AG04449 (cell line): ENCODE results near the gene DHCR24.

Source experiments
- CTCF ChIA-PET: fragments of 350-600 bp; formaldehyde crosslinking; extraction: SDS; loops from one replicate; lab custom pipeline; 2021; ENCODE audit warnings: antibody characterized with exemption; lab: Yijun Ruan, JAX
- POLR2A ChIA-PET: fragments of 400-600, 350-600 bp; formaldehyde crosslinking; extraction: SDS; loops from one replicate; lab custom pipeline; 2020; ENCODE audit warnings: antibody characterized with exemption, inconsistent platforms; lab: Yijun Ruan, JAX
- DNase-seq: peaks from one replicate; pipeline ENCODE4 v3.0.0-alpha.2; 2010; ENCODE audit warnings: low read depth, low spot score
- H3K4me3 ChIP-seq: 2 replicates; pipeline ENCODE4 v1.5.1; 2011; ENCODE audit warnings: low read depth, mild to moderate bottlenecking, control low read depth, low read length
- CTCF ChIP-seq: IDR thresholded peaks from one replicate; pipeline ENCODE4 v1.5.1; 2011; ENCODE audit warnings: mild to moderate bottlenecking, moderate library complexity, low read length, control low read depth, inconsistent platforms; ENCODE audit not compliant: insufficient read depth; ENCODE audit errors: missing control alignments

Gene DHCR24

DNA sequence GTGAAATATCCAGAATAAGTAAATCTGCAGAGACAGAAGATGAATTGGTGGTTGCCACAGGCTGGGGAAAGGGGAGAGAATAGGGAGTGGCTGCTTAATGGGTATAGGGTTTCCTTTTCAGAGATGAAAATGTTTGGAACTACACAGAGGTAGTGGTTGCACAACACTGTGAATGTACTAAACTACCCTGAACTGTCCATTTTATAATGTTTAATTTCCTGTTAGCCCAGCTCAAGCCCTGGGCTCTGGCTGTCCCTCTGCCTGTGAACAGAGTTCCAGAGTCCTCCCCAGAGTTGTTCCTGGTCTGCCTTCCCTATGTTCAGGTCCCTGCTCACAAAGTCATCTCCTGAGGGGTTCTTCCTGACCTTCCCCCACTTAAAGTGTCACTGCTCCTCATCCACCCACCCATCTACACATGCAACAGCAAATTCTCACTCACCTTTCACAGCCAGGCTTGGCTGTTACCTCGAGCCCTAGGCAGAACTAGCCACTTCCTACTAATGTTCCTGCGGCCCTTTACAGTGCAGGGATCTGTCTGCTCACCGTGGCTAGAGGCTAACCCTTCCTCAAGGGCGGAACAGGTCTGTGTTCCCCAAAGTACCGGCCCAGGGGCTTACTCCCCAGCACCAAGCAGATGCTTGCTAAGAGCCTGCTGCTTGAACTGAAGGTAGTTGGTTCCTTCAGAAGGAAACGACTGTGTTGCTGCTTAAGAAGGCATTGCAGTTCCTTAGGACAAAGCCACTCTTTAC lies 22.4 kb downstream of the DHCR24 start:
- CTCF ChIA-PET: no interaction called here
- POLR2A ChIA-PET: no interaction called here
- no peak for TF ChIP-seq CTCF
- no peak for DNase-seq
- no peak overlapping the region for H3K4me3 ChIP-seq

GRCh38 chr1:54863267-54863665 lies 23.7 kb downstream of the DHCR24 start:
- no peak for TF ChIP-seq CTCF
- CTCF ChIA-PET: no interaction called here
- DNase-seq: no peak
- H3K4me3 ChIP-seq: no peak overlapping the region
- POLR2A ChIA-PET: no interaction called here

GRCh38 chr1:54861070-54861761 lies 25.8 kb downstream of the DHCR24 start:
- POLR2A ChIA-PET: no interaction called here
- CTCF ChIA-PET: no interaction called here
- no peak for TF ChIP-seq CTCF
- no peak overlapping the region for H3K4me3 ChIP-seq
- no peak for DNase-seq

GRCh38 chr1:54859700-54860391 lies 27.1 kb downstream of the DHCR24 start:
- H3K4me3 ChIP-seq: no peak overlapping the region
- TF ChIP-seq CTCF: no peak
- ChIA-PET CTCF (no interaction called here), POLR2A (no interaction called here)
- no peak for DNase-seq

GRCh38 chr1:54857746-54858561 lies 29.0 kb downstream of the DHCR24 start:
- no peak overlapping the region for H3K4me3 ChIP-seq
- TF ChIP-seq CTCF: no peak
- CTCF ChIA-PET: interaction anchor here (1.2 to 1.8 kb wide), 4 partner anchors 15 to 368 kb away, joined by 3 to 4 read pairs (median 4); no protein-coding TSS in a partner anchor
- POLR2A ChIA-PET: no interaction called here
- no peak for DNase-seq
